HL-60 (cell line): ENCODE results near the gene DBF4B.

ENCODE experiments used
- DNase-seq, 2 experiments: peaks; one replicate each; pipeline ENCODE4 v3.0.0-alpha.2; 2010 to 2020; ENCODE audit warnings: low read depth in 1 of 2, low spot score in 1 of 2
- H3K27ac ChIP-seq: fragments of 250-450 bp; sonication (Bioruptor Pico); replicated peaks from 2 replicates; pipeline ENCODE4 v1.5.1; 2020; ENCODE audit warnings: mild to moderate bottlenecking, moderate library complexity
- H3K27me3 ChIP-seq: fragments of 250-450 bp; sonication (Bioruptor Pico); 2 replicates; pipeline ENCODE4 v1.5.1; 2021; ENCODE audit warnings: mild to moderate bottlenecking, moderate library complexity; ENCODE audit not compliant: insufficient read depth, poor library complexity, severe bottlenecking
- H3K4me3 ChIP-seq: replicated peaks from 2 replicates; pipeline ENCODE4 v1.5.1; 2011; ENCODE audit warnings: mild to moderate bottlenecking, control low read depth, low read length; ENCODE audit not compliant: insufficient read depth
- CTCF ChIP-seq: IDR thresholded peaks from one replicate; pipeline ENCODE4 v1.5.1; 2011; ENCODE audit warnings: low read length, control low read depth, inconsistent platforms; ENCODE audit not compliant: insufficient read depth
- GABPA ChIP-seq: IDR thresholded peaks from 2 replicates; pipeline ENCODE4 v1.6.1; 2012; ENCODE audit warnings: low read depth
- POLR2AphosphoS5 ChIP-seq: IDR thresholded peaks from 2 replicates; pipeline ENCODE4 v1.6.1; 2012; ENCODE audit warnings: low read depth
- REST ChIP-seq: IDR thresholded peaks from 2 replicates; pipeline ENCODE4 v1.6.1; 2012; ENCODE audit warnings: low read depth; ENCODE audit not compliant: insufficient replicate concordance
- SPI1 ChIP-seq: IDR thresholded peaks from 2 replicates; pipeline ENCODE4 v1.6.1; 2012; ENCODE audit warnings: low read depth, mild to moderate bottlenecking, borderline replicate concordance

The DBF4B gene

GRCh38 chr17:44734272-44734671 is 25.8 kb downstream of the DBF4B start:
- Histone ChIP-seq H3K27me3 (no peaks in the 10 kb centered on the region), H3K4me3 (no peak overlapping the region), H3K27ac (no peak overlapping the region)
- DNase-seq = no peak
- TF ChIP-seq POLR2AphosphoS5 (no peak), SPI1 (no peak), GABPA (no peak), REST (no peak), CTCF (no peak)

- no peak for TF ChIP-seq REST
- no peak for DNase-seq
- H3K4me3 ChIP-seq = no peak overlapping the region
- H3K27ac ChIP-seq = no peak overlapping the region
- no peaks in the 10 kb centered on the region for H3K27me3 ChIP-seq
Measured at GRCh38 chr17:44736551-44737240, 28.2 kb downstream of the DBF4B start.

GRCh38 chr17:44738214-44738906 is 29.9 kb downstream of the DBF4B start:
- Histone ChIP-seq H3K27ac (no peak overlapping the region), H3K27me3 (no peaks in the 10 kb centered on the region), H3K4me3 (no peak overlapping the region)
- TF ChIP-seq POLR2AphosphoS5 = no peak
- TF ChIP-seq CTCF = no peak
- TF ChIP-seq SPI1 = no peak
- no peak for TF ChIP-seq REST
- TF ChIP-seq GABPA = no peak
- DNase-seq = no peak
